Measurements from ENCODE around the gene LRRC8C. TPM values are rescaled to one million over a fixed set of nuclear protein-coding genes. Genes with fewer than 3 reads are reported as not detected.
"Not testable (repeated sequence)": the region's sequence is repeated elsewhere in the genome, so short reads cannot be mapped to it uniquely, and the experiment has no call there.

The LRRC8C gene
- 10 to 100 TPM in 3 of 12 donors, 1 to 10 TPM in 8, not detected in 1; 5.5 to 13.9 (median 9.0) TPM for polyA plus RNA-seq (ENCODE audit: insufficient read length in 12 of 12)
- long read RNA-seq, donor 1, full-length matches to known transcripts, result 6 of 6 reads
- long read RNA-seq, donor 1, partial matches to known transcripts, result 0 of 6 reads
- long read RNA-seq, donor 1, other reads (novel, unspliced or antisense), result 0 of 6 reads
- long read RNA-seq, donor 2, full-length matches to known transcripts, result 5 of 5 reads
- long read RNA-seq, donor 2, partial matches to known transcripts, result 0 of 5 reads
- long read RNA-seq, donor 2, other reads (novel, unspliced or antisense), result 0 of 5 reads
- long read RNA-seq, donor 3, full-length matches to known transcripts, result 3 of 3 reads
- long read RNA-seq, donor 3, partial matches to known transcripts, result 0 of 3 reads
- long read RNA-seq, donor 3, other reads (novel, unspliced or antisense), result 0 of 3 reads
- long read RNA-seq, donor 4, full-length matches to known transcripts, result 1 of 1 reads
- long read RNA-seq, donor 4, partial matches to known transcripts, result 0 of 1 reads
- long read RNA-seq, donor 4, other reads (novel, unspliced or antisense), result 0 of 1 reads
- long read RNA-seq, donor 5, full-length matches to known transcripts, result 6 of 6 reads
- long read RNA-seq, donor 5, partial matches to known transcripts, result 0 of 6 reads
- long read RNA-seq, donor 5, other reads (novel, unspliced or antisense), result 0 of 6 reads
- long read RNA-seq, donor 6, full-length matches to known transcripts, result 4 of 4 reads
- long read RNA-seq, donor 6, partial matches to known transcripts, result 0 of 4 reads
- long read RNA-seq, donor 6, other reads (novel, unspliced or antisense), result 0 of 4 reads
- long read RNA-seq, donor 7, full-length matches to known transcripts, result 3 of 3 reads
- long read RNA-seq, donor 7, partial matches to known transcripts, result 0 of 3 reads
- long read RNA-seq, donor 7, other reads (novel, unspliced or antisense), result 0 of 3 reads
- long read RNA-seq, donor 8, full-length matches to known transcripts, result 9 of 9 reads
- long read RNA-seq, donor 8, partial matches to known transcripts, result 0 of 9 reads
- long read RNA-seq, donor 8, other reads (novel, unspliced or antisense), result 0 of 9 reads
- long read RNA-seq, donor 9, full-length matches to known transcripts, result 4 of 4 reads
- long read RNA-seq, donor 9, partial matches to known transcripts, result 0 of 4 reads
- long read RNA-seq, donor 9, other reads (novel, unspliced or antisense), result 0 of 4 reads
- long read RNA-seq, donor 10, full-length matches to known transcripts, result 3 of 3 reads
- long read RNA-seq, donor 10, partial matches to known transcripts, result 0 of 3 reads
- long read RNA-seq, donor 10, other reads (novel, unspliced or antisense), result 0 of 3 reads
- long read RNA-seq, donor 11, full-length matches to known transcripts, result 5 of 5 reads
- long read RNA-seq, donor 11, partial matches to known transcripts, result 0 of 5 reads
- long read RNA-seq, donor 11, other reads (novel, unspliced or antisense), result 0 of 5 reads

DNA sequence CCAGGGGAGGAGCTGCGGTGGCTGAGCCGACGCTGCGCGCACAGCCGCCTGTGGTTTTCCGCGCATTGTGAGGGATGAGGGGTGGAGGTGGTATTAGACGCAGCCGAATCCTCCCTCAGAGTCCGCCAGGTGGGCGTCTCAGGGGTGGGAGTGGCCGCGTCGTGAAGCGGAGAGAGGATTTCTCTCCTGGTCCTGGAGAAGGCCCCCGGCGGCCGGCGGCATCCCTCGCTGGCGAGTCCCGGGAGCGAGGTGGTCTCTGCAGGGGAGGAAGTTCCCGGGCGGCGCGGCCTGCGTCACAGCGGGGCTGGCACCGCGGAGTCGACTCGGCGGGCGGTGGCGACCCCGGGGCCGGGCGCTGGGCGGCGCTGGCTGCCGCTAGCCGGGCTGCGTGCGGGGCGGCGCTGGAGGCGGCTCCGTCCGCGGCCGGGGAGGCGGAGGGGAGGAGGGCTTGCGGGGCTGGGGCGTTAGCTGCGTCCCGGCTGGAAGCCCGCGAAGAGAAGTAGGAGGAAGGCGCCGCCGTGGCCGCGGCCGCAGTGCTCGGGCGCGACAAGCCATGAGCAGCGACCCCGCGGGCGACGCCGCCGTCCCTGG lies at the start of gene LRRC8C:
LRRC8C (plus strand) TSS at position 464 of the 591 bp plus-strand sequence. CDS start 53,354 bp downstream, outside the sequence.
- DNase-seq, result peak; percentile 77

GRCh38 chr1:89584211-89584610 lies 48.7 kb upstream of the LRRC8C start:
- DNase-seq, result no peak

DNA sequence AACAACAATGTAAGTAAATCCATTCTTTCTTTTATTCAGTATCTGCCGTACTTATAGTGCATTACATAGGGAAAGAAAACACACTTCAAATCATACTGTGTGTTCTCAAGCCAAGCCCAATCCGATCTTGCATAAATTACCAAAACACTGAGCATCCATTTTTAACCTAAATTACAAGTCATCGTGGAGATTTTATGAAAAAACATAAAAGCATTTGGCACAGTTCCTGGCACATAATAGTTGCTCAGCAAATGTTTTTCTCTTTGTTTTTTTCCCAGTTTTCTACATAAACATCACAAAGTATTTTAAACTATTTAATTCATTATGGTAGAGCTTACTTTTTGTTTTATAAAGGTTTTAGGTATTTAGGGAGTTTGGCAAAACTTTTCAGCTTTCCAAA lies 48.1 kb upstream of the LRRC8C start:
- no peak for DNase-seq

DNA sequence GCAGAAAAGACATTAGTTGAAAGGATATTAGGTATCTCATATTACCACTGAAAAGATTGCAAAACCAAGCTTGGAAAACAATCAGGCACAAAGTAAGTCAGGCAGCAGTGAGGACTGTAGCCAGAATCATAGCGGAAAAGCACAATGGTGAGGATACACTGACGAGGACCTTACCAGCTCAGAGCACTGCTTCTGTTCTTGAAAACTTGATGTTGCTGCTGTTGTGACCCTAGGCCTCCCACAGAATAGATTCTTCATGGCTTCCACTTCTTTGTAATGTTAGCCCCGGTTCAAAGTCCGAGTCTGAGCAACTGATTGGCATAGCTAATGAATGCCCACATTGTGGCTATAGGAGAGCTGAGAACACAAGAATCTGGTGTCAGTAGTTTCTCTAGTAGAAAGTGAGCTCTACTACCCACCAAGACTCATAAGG lies 45.2 kb upstream of the LRRC8C start:
- no peak for DNase-seq

DNA sequence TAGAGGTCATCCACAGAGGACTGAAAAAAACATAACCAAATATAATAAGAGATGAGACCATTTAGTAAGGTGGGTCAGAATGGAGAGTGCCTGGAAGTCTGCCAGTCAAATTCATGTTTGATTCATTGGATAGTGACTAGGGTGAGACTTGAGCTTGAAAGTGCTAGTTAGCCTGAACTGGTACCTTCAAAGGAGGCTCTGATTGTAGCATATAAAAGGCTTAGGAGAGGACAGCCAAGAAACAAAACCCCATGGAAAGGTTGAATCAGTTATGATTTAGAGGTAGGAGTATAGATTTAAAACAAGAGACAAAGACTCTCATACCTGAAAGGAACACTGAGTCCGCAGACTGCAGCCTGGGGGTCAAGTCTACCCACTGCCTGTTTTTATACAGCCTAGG lies 44.4 kb upstream of the LRRC8C start:
- no peak for DNase-seq

DNA sequence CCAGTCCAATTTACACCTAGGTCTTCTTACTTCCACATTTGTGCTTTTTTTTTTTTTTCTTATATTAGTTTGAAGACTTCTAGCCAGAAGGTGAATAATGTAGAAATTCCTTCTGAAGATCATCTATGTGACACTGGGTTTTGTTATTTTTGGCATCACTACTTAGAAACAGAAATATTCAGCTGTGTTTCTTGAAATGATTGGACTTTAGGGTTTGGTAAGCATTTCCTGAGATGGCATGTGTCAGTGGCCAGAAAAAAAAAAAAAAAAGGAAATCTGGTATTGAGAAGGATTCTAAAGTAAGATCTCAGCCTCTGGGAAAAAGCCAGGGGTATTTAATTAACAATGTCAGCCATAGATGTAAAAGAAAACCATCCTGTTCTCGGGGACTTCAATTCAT lies 43.4 kb upstream of the LRRC8C start:
- DNase-seq, result no peak

- DNase-seq, result no peak
Measured at GRCh38 chr1:89590341-89591080, 42.4 kb upstream of the LRRC8C start.

DNA sequence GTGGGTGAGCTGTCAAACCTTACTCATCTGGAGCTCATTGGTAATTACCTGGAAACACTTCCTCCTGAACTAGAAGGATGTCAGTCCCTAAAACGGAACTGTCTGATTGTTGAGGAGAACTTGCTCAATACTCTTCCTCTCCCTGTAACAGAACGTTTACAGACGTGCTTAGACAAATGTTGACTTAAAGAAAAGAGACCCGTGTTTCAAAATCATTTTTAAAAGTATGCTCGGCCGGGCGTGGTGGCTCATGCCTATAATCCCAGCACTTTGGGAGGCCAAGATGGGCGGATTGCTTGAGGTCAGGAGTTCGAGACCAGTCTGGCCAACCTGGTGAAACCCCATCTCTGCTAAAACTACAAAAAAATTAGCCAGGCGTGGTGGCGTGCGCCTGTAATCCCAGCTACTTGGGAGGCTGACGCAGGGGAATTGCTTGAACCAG lies 40.0 kb upstream of the LRRC8C start:
- not testable (repeated sequence) for DNase-seq

DNA sequence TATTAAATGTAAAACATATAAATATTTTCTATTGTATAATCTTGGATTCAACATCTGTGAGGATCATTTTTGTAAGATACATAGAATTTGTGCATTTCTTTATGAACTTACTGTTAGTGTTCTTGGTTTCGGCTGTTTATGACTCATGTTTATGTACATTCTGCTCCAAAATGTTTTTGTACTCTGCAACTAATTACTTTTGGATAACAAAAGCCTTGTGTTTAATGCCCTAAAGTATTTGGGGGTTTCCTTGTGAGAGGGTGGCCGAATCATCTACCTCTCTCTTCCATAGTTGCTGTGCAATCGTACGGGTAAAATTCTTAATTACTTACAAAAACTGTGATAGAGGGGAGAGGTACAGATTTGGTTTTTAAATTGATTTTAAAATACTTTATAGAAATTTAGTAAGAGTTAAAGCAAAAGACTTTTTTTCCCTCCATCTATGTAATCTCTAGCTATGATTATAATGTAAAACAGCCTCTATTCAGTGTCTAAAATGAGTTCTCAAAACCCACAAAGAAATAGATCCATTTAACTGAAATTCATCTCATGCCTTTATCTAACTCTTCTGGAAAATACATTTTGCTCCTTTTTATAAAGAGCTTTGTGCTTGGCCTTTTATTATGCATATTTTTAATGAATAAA lies 38.7 kb upstream of the LRRC8C start:
- no peak for DNase-seq

DNA sequence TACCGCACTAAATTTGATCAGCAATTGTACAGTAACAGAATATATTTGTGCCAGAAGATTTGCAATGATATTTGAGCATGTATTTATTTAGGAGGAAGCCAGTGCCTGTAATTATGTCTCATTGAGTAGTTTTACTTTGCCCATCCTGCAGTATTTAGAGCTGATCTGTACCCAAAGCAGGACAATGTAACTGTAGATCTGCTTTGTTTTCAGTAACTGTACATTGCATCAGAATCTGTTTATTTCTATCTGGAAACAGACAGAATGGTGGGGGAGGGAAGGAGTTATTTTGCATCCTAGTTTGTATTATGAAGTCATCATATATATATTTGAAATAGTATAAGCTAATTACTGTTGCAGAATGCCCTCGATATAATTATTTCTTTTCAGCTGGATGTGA lies 36.2 kb upstream of the LRRC8C start:
- DNase-seq, result no peak

DNA sequence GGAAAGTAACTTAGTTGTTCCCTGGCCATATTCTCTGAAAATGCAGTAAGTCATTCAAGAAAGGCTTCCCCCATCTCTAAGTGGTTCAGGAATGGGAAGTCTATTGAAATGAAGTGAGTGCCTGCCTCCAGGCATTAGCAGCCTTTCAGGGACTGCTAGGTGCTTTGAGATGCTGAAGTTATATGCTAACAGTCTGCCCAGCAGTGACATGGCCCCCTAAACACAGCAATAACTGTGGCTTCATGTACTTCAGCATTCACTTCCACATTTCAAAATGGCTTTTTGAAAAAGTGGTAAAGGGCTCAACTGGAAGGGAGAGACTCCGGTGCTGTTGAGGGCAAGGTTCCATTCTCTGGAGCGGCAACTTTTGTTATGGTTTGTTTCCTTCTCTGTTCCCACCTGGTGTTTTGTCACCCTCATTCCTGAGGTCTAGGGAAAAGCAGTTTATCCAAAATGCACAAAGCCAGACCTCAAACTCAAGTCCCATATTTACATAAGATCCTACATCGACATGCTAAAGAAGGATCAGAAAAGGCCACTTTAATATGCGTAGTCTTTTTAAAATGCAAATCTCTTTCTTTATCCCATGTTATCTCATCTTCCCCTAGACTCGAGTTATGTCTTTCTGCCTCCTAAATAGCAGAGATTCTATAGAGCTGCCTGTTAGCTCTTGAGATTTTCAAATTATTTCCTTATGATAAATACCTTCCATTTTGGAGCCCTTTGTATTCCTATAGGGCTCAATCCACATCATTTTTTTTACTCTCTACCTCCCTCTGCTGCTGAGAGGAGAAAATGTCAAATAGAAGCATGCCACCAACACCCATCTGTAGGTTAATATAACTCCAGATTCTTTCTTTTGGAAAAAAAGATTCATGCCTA lies 34.2 kb upstream of the LRRC8C start:
- peak; percentile 29 for DNase-seq

DNA sequence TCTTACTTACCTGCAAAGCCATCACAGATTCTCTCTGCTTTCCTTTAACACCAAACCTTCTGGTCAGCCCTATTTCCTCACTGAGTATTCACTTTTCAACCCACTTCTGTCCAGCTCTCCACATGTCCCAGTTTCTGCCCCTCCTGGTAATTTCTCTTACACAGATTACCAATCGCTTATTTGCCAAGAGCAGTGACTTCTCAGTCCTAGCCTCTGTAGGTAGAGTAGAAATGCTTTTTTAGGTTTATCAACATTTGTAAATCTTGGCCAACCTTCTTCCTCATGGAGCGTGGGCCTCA lies 33.6 kb upstream of the LRRC8C start:
- DNase-seq, result no peak

DNA sequence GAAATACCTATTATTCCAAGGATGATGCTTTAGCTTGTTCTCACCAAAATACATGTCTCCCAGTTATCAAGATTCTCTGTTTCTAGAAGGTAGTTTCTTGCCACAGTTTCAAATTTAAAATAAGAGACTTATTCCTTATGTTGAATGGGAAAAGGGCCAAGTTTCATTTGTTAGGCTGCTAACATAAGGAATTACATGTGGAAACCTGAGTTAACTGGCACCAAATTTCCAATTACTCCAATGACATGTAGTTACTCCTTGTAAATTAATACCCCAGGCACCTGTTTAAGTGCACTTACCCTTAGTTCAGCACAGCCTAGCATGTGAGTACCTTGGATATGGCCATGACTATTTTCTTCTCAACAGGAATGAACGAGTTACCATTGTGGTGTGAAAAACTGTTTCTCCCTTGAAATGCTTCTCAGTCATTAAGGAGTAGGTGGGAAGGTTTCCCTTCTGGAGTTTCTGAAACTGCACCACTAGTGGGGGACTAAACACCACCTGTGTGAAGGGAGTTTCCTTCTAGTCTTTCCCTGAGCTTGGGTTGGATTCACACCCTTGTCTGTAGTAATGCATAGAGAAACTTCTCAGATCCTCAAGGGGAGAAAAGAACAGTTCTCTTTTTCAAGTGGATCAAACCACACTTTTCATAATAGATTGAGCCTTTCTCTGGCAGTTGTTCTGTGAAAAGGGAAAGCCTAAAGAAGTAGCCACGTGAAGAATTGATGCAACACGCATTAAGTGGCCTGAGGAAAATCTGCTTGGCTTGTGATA lies 32.3 kb upstream of the LRRC8C start:
- no peak for DNase-seq

DNA sequence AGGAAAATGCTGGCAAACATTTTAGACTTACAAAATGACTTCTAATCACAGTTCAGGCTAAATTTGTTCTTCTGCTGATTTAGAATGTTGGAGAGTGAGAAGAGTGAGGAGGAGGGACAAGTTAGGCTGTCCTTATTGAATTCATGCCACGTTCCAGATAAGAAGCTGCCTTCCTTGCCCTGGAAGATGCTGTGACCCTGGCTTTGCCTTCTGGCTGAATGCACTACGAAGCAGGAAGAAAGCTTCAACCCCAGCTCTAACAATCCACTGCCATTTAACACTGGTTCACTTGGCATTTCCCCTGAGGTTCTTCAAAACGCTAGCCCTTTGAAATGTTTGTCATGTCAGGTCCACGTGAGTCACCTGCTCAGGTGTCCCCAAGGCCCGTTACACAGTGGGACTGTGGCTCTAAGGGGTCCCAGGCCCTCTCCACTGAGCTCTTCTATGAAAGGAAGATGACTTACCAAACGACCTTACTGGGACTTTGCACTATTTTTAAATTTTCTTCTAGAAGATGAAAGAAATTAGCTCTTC lies 30.0 kb upstream of the LRRC8C start:
- DNase-seq, result no peak

GRCh38 chr1:89603651-89604413 lies 29.1 kb upstream of the LRRC8C start:
- DNase-seq, result no peak

- DNase-seq, result no peak
Measured at GRCh38 chr1:89604414-89604735, 28.5 kb upstream of the LRRC8C start.

DNA sequence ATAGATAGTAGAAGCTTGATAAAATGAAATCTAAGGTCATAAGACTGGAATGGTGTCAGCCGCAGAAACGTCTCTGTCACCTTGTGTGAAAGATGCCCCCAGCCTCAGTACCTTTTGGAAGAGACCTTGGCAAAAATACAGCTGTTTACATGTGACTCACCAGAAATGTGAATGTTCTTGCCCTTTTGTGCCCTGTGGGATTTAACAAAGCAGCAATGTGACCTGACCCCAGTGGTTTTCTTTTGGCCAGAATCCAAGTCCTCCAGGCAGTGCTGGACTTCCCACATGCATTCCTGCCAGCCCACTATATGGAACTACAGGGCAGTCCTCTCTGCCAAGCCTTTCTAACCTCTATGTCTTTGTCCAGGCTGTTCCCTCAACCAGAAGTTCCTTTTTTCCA lies 27.2 kb upstream of the LRRC8C start:
- no peak for DNase-seq

Data from muscle of arm (tissue), 14 donors.